Measurements from ENCODE around the gene SPRYD4.
"Not testable (repeated sequence)": the region's sequence is repeated elsewhere in the genome, so short reads cannot be mapped to it uniquely, and the experiment has no call there.

- TF ChIP-seq CTCF (IDR thresholded peaks at IDR 0.05; ENCODE audit: low read length); EZH2 (IDR thresholded peaks at IDR 0.05; ENCODE audit: borderline replicate concordance, low read length): not testable (repeated sequence)
Measured at GRCh38 chr12:56498126-56498902, 29.9 kb downstream of the SPRYD4 start.

All from OCI-LY1 (cell line).